IMR-90 (cell line): Measurements from ENCODE around the gene CYP46A1.

ENCODE experiments used
- CEBPB ChIP-seq: IDR thresholded peaks from 2 replicates; pipeline ENCODE4 v1.6.1; 2012; ENCODE audit warnings: low read depth, low read length, improper control_type of control experiment
- CHD1 ChIP-seq: IDR thresholded peaks from 2 replicates; pipeline ENCODE4 v1.6.1; 2012; ENCODE audit warnings: low read depth, low read length, improper control_type of control experiment
- MAZ ChIP-seq: IDR thresholded peaks from 2 replicates; pipeline ENCODE4 v1.6.1; 2012; ENCODE audit warnings: low read depth, mild to moderate bottlenecking, low read length, improper control_type of control experiment, moderate library complexity, borderline replicate concordance
- MXI1 ChIP-seq: IDR thresholded peaks from 2 replicates; pipeline ENCODE4 v1.6.1; 2012; ENCODE audit warnings: low read depth, mild to moderate bottlenecking, low read length, moderate library complexity, borderline replicate concordance
- POLR2A ChIP-seq: IDR thresholded peaks from 2 replicates; pipeline ENCODE4 v1.6.1; 2012; ENCODE audit warnings: mild to moderate bottlenecking, low read depth, low read length
- RAD21 ChIP-seq: IDR thresholded peaks from 2 replicates; pipeline ENCODE4 v1.6.1; 2012; ENCODE audit warnings: low read length, improper control_type of control experiment
- RCOR1 ChIP-seq: IDR thresholded peaks from 2 replicates; pipeline ENCODE4 v1.6.1; 2012; ENCODE audit warnings: mild to moderate bottlenecking, low read length, improper control_type of control experiment; ENCODE audit not compliant: insufficient replicate concordance
- SMC3 ChIP-seq: fragments of 150-350 bp; IDR thresholded peaks from 2 replicates; pipeline ENCODE4 v1.6.1; 2016; ENCODE audit warnings: low read depth, mild to moderate bottlenecking, antibody characterized with exemption, low read length, moderate library complexity
- TF ChIP-seq, protein P1 (sequence below): conservative IDR thresholded peaks from 2 replicates; pipeline ENCODE4 v1.5.1; 2012; ENCODE audit warnings: mild to moderate bottlenecking, low read depth, low read length, improper control_type of control experiment

GRCh38 chr14:99689266-99690236, 5.5 kb downstream of the CYP46A1 start:
- TF ChIP-seq, protein P1, sequence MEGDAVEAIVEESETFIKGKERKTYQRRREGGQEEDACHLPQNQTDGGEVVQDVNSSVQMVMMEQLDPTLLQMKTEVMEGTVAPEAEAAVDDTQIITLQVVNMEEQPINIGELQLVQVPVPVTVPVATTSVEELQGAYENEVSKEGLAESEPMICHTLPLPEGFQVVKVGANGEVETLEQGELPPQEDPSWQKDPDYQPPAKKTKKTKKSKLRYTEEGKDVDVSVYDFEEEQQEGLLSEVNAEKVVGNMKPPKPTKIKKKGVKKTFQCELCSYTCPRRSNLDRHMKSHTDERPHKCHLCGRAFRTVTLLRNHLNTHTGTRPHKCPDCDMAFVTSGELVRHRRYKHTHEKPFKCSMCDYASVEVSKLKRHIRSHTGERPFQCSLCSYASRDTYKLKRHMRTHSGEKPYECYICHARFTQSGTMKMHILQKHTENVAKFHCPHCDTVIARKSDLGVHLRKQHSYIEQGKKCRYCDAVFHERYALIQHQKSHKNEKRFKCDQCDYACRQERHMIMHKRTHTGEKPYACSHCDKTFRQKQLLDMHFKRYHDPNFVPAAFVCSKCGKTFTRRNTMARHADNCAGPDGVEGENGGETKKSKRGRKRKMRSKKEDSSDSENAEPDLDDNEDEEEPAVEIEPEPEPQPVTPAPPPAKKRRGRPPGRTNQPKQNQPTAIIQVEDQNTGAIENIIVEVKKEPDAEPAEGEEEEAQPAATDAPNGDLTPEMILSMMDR: no peak
- TF ChIP-seq POLR2A: no peak
- no peak for TF ChIP-seq CHD1
- no peak for TF ChIP-seq MXI1
- TF ChIP-seq RCOR1: no peak
- TF ChIP-seq RAD21: no peak
- TF ChIP-seq MAZ: no peak
- TF ChIP-seq CEBPB: no peak
- TF ChIP-seq SMC3: no peak
